Glomerular visceral epithelial cell (primary cell): Measurements from ENCODE around the gene ETV6.

Source experiments
- DNase-seq: peaks from one replicate; pipeline ENCODE4 v3.0.0-alpha.2; 2016; ENCODE audit errors: extremely low spot score

The ETV6 gene

GRCh38 chr12:11774821-11775220, 125.3 kb downstream of the ETV6 start:
- no peak for DNase-seq

- DNase-seq: no peak
Measured at GRCh38 chr12:11776316-11776715, 126.8 kb downstream of the ETV6 start.

DNA sequence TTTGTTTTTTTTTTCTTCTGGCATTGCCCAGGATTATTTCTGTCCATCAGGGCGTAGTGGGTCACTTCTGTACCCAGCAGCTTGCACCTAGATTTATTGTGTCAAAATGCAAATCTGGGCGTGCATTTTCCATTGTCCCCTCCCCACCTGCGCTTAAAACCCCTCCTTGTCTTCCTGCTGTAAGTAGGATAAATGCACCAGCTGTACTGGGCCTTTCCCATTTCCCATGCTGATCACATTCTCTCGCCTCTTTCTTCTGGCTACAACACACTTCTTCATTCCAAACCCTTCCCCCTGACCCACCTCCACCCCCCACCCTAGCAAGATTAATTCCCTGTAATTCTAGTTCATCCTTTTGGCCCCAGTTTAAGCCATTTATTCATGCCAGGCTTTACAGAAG, 128.0 kb downstream of the ETV6 start:
- no peak for DNase-seq

DNA sequence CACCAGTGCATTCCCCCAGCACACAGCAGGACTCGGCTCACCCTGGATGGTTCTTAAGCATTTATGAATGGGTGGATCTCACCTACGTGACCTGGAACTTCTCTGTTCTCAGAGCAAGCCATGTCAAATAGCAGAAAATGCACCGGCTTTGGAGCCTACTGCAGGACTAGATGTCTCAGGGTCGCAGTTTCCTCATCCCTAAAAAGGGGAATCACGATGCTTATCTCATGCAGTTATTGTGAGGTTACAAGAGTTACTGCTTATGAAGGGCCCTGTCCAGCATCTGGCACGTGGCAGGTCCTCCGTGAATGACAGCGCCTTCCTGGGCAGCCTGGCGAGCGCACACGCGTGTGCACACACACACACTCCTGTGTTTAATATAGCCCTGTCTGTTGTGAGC, 128.5 kb downstream of the ETV6 start:
- DNase-seq: no peak

DNA sequence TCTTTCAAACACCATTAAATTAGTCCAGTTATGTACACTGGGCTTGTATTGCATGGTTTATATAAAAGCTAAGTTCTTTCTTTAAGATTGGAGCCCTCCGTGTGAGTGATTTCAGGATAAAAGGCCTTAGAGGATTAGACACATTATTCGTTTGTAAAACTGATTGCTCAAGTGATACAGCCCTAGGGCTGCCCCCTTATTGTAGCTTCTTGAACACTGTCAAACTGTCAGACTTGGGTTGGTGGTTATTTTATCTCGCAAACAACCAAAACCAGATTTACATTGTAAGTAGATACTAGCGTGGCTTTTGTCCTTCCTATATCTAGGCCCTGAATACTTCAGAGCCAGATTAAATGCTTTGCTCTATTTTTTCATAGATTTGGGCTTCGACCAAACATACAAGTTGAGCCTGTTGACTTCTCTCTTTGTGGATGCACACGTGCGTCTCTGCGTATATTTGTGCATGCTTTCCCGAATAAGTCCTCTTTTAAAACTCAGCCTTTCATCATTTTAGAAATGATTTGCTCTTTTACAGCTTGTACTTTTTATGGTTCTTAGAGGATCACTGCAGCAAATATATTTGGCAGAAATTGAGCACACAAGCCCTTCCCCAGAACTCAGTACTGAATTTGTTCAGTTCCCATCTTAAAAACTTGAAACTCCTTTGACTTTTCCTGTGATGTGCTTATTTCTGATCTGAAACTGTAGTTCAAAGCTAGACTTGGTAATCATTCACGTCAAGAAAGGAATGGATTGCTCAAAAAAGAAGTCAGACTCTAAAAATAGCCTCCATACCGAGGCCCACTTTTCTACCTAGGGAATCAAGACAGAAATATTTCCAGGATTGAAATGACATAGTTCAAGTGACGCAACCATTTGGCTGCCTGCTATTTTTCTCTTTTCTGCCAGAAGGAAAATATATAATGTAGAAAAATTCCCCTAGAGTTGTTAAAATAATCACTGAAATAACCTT, 129.5 kb downstream of the ETV6 start:
- DNase-seq: no peak

DNA sequence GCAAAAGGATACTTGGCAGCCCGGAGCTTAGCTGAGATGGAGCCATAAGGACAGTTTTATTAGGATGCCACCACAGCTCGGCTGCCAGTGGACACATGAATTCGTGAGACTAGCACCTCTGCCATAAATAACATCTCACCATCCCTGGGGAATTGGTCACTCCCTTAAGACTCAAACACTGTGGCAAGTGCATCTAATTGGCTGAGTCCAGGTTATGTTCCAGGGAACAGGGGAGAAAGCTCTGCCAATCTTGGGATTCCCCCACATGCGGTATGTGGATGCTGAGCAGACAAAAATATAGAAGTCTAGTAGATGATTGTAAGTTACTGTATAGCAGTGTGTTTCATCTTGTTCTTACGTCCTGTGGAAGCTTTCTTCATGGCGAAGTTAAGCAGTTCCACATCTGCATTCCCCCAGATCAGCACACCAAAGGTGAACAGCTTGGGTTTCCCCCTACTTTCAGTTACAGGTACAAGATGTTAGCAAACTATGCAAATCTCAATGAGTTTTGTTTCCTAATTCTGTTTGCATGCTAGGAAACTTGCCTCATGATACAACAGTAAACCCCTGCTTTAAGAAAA, 131.1 kb downstream of the ETV6 start:
- no peak for DNase-seq

DNA sequence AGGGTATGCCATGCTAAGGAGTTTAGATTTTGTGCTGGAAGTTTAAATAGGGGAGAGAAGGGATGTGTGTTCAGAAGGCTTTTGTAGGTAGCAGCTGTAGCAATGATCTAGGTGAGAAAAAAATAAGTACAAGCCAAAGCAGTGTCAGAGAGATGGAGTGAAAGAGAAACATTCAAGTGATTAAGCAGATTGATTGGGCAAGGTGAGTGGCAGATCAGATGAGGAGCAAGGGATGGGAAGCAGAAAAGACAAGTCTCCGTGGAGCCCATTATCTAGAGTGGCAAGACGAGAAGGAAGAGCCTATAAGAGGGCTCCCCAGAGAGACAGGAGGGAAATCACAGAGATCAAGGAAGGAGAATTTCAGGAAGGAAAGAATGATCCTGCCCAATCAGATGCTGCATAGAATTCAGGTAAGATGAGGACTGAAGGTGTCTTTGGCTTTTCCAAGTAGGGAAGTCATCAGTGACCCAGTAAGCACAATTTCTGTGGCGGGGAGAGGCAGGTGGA, 133.5 kb downstream of the ETV6 start:
- DNase-seq: no peak

DNA sequence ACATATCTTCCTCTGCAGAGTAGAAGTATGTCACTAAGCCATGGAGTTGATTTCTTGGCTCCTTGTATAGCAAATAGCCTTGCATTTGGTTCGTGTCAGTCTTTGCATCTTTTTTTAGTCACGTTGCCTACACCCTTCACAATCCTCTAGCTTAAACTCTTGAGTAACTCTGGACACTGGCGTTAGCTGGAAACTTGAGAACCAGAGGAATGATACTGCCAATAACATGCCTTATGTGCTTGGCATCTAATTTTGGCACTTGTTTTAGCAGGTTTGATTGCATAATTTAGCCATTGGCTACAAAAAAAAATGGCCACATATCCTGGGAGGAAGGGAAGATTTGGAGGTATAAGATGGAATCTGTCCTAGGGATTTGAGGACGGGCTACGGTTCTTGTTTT, 136.2 kb downstream of the ETV6 start:
- DNase-seq: no peak

GRCh38 chr12:11786638-11787365, 137.3 kb downstream of the ETV6 start:
- DNase-seq: no peak

DNA sequence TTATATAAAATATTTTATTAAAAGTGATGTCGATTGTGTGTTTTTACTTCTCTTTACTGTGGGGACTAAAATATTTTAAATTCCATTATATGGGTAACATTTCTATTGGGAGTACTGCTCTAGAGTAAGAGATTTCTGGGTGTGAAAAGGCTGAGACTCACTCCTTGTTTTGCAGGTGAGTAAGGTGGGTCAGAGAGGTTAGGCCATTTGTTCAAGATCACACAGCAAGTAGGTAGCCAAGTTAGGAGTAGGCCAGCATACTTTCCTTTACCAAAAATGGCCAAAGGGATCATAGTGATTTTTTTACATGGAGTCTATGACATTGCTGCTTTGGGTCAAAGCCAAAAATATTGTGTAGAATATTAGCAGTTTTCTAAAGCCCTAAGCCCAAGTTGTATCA, 138.0 kb downstream of the ETV6 start:
- no peak for DNase-seq

- DNase-seq: no peak
Measured at GRCh38 chr12:11787933-11788849, 138.7 kb downstream of the ETV6 start.

GRCh38 chr12:11793921-11794710, 144.6 kb downstream of the ETV6 start:
- DNase-seq: no peak

DNA sequence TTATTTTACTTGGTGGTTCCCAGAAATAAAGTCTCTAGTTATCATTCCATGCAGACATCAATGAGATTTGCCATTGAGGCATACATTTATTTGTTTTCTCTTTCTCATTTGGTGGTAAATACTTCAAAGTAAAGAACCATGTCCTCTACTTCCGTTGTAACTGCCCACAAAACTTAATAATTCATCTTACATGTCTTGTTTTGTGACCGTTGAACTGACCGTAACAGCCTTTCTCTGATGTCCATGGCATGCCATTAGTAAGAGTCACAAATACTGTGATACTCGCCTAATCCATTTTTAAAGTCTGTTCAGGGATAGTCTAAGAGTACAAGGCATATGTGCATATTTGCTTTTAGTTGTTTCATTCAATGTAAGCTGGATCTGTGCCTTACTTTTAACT, 145.3 kb downstream of the ETV6 start:
- peak; percentile 49 for DNase-seq

DNA sequence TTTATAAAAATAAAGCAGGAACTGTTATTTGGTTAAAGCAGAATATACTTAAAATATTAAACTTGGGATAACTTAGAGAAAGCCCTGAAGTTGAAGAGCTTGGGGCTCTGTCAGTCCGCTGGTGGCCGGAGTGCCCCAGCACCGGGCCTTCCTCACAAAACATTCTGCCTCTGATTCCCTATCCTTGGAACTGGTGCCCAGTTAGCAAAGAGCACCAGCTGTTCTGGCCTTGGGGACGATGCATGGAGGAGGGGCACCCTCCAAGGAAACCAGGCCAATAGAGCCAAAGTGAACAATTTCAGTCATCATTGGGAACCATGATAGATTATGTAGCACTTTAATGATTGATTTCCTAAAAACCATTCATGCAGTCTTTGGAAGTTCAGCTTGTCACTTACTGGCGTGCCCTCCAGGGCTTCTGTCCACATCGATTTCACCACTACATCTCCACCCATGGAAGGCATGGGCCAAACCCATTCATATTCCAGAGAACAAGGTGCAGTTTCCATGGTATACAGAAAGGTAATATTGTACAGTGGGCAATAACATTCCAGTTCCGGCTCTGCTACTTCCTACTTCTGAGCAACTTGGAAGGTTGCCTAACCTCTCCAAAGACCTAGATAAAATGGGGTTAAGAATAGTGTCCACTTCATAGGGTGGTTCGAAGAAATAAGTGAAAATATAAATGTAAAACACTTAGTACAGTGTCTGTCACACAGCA, 145.9 kb downstream of the ETV6 start:
- no peak for DNase-seq

DNA sequence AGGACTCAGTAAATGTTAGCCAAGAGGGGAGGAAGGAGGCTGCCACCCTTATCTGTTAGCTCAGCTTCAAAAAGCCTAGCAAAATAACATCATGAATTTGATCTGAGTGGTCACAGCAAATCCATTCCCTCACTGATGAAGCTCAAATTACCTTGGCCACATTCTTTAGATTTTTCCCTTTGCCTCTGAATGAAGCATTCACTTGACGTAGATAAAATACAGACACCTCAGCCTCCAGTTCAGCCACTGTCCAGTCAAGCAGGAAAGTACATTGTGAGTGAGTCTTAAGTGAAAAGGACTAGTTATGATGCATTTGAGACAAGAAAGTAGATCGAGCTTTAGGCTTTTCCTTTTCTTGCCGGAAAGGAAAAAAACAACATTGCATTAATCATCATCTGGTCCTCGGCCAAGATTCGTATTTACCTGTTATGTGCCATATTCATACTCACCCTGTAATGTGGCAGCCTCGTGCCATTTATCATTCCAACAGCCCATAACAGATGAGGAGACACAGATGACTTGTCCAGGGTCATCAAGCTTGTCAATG, 146.5 kb downstream of the ETV6 start:
- peak; percentile 91 for DNase-seq

- DNase-seq: peak; percentile 41
Measured at GRCh38 chr12:11797317-11797913, 147.9 kb downstream of the ETV6 start.

- DNase-seq: no peak
Measured at GRCh38 chr12:11798006-11798708, 148.7 kb downstream of the ETV6 start.

DNA sequence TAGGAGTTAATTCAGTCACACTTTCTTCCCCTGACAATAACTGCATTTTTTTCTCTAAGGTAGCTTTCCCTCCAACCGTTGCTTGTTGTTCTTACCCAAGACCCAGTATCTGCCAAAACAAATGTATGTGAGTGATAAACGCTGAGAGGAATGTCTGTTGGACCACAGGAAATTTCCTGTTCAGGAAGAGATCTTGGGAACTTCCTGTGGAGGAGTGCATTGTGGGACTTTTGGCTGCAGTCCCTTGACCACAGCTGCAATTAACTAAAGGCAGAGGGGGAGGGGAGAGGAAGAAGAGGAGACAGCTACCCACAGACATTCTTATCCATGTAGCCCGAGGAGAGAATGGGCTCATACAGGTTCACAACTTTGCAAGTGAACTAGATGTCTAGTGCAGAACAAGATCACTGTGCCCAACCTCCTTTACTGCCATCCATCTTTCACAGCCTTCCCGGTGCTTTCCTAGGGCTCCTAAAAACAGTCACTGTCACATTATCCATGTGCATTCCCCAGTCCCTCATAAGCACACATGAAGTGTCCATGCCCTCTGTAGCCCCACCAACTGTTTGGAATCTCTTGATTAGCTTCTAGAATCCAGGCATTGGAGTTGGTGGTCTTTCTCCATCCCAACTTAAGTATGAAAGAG, 149.5 kb downstream of the ETV6 start:
- DNase-seq: peak; percentile 95
